HEK293 (cell line): ENCODE data around the gene POFUT2.
"Not testable (repeated sequence)": the region's sequence is repeated elsewhere in the genome, so short reads cannot be mapped to it uniquely, and the experiment has no call there.

Source experiments
- CTCF ChIA-PET: fragments of 350-600 bp; formaldehyde crosslinking; extraction: SDS; loops from one replicate; lab custom pipeline; 2021; ENCODE audit warnings: antibody characterized with exemption; lab: Yijun Ruan, JAX
- POLR2A ChIA-PET: fragments of 300-600 bp; formaldehyde crosslinking; extraction: SDS; loops from one replicate; lab custom pipeline; 2020; ENCODE audit warnings: antibody characterized with exemption, inconsistent platforms; lab: Yijun Ruan, JAX
- H3K27ac ChIP-seq: fragments of 200-500 bp; sonication (Bioruptor generic); 2 replicates; pipeline ENCODE4 v1.5.1; 2014; ENCODE audit warnings: low read depth, low read length, control low read depth, inconsistent platforms; ENCODE audit errors: extremely low read depth
- H3K36me3 ChIP-seq, 2 experiments: fragments of 200-500 bp in 1 of 2; sonication (Bioruptor generic) in 1 of 2; 1 replicate in 1 of 2; 2 replicates in 1 of 2; pipeline ENCODE4 v1.5.1; 2014 to 2017; ENCODE audit warnings: inconsistent platforms in 2 of 2, low read length in 2 of 2; ENCODE audit not compliant: control insufficient read depth in 2 of 2, insufficient read depth in 1 of 2
- H3K4me1 ChIP-seq: fragments of 200-500 bp; sonication (Bioruptor generic); 2 replicates; pipeline ENCODE4 v1.5.1; 2014; ENCODE audit warnings: mild to moderate bottlenecking, low read length, inconsistent platforms; ENCODE audit not compliant: control insufficient read depth, insufficient read depth
- H3K4me3 ChIP-seq: 2 replicates; pipeline ENCODE4 v1.5.1; 2011; ENCODE audit warnings: low read depth, mild to moderate bottlenecking, control low read depth, low read length, moderate library complexity
- H3K9me3 ChIP-seq: fragments of 200-500 bp; sonication (Bioruptor generic); 2 replicates; pipeline ENCODE4 v1.5.1; 2014; ENCODE audit warnings: low read depth, low read length, inconsistent platforms; ENCODE audit not compliant: control insufficient read depth, insufficient read depth
- ELK4 ChIP-seq: IDR thresholded peaks from 2 replicates; pipeline ENCODE4 v1.6.1; 2011; ENCODE audit warnings: mild to moderate bottlenecking, low read depth, low read length, borderline replicate concordance
- GLI4 ChIP-seq: fragments of 450-650 bp; formaldehyde crosslinking; IDR thresholded peaks from 2 replicates; pipeline ENCODE4 v1.5.1; 2016; ENCODE audit warnings: missing biosample characterization, missing genetic modification characterization
- HIC1 ChIP-seq: fragments of 450-650 bp; formaldehyde crosslinking; IDR thresholded peaks from 2 replicates; pipeline ENCODE4 v1.5.1; 2016; ENCODE audit warnings: missing biosample characterization, missing genetic modification characterization
- KLF17 ChIP-seq: fragments of 450-650 bp; formaldehyde crosslinking; IDR thresholded peaks from 2 replicates; pipeline ENCODE4 v1.5.1; 2016; ENCODE audit warnings: missing biosample characterization, missing genetic modification characterization
- PATZ1 ChIP-seq: fragments of 450-650 bp; formaldehyde crosslinking; IDR thresholded peaks from 2 replicates; pipeline ENCODE4 v1.5.1; 2016; ENCODE audit warnings: missing biosample characterization, missing genetic modification characterization
- PRDM10 ChIP-seq: fragments of 450-650 bp; formaldehyde crosslinking; IDR thresholded peaks from 2 replicates; pipeline ENCODE4 v1.5.1; 2016; ENCODE audit warnings: missing biosample characterization, missing genetic modification characterization
- SETDB1 ChIP-seq: IDR thresholded peaks from one replicate; pipeline ENCODE4 v1.6.1; 2017; ENCODE audit warnings: mild to moderate bottlenecking, low read length, moderate library complexity, mixed read lengths; ENCODE audit not compliant: insufficient read length
- ZNF112 ChIP-seq: fragments of 450-650 bp; formaldehyde crosslinking; IDR thresholded peaks from 2 replicates; pipeline ENCODE4 v1.5.0; 2017; ENCODE audit warnings: missing biosample characterization, missing genetic modification characterization
- ZNF146 ChIP-seq: fragments of 450-650 bp; formaldehyde crosslinking; IDR thresholded peaks from 2 replicates; pipeline ENCODE4 v1.5.1; 2016; ENCODE audit warnings: missing biosample characterization, missing genetic modification characterization
- ZNF214 ChIP-seq: fragments of 450-650 bp; formaldehyde crosslinking; IDR thresholded peaks from 2 replicates; pipeline ENCODE4 v1.5.1; 2017; ENCODE audit warnings: missing biosample characterization, mild to moderate bottlenecking, missing genetic modification characterization, borderline replicate concordance
- ZNF324 ChIP-seq: fragments of 450-650 bp; formaldehyde crosslinking; IDR thresholded peaks from 2 replicates; pipeline ENCODE4 v1.5.1; 2016; ENCODE audit warnings: missing biosample characterization, missing genetic modification characterization
- ZNF529 ChIP-seq: fragments of 450-650 bp; formaldehyde crosslinking; IDR thresholded peaks from 2 replicates; pipeline ENCODE4 v1.5.1; 2017; ENCODE audit warnings: missing genetic modification characterization, missing biosample characterization; ENCODE audit not compliant: insufficient replicate concordance
- ZNF621 ChIP-seq: fragments of 450-650 bp; formaldehyde crosslinking; IDR thresholded peaks from 2 replicates; pipeline ENCODE4 v1.5.1; 2017; ENCODE audit warnings: missing biosample characterization, missing genetic modification characterization
- ZNF785 ChIP-seq: fragments of 450-650 bp; formaldehyde crosslinking; IDR thresholded peaks from 2 replicates; pipeline ENCODE4 v1.5.1; 2016; ENCODE audit warnings: missing biosample characterization, missing genetic modification characterization
- ZNF837 ChIP-seq: fragments of 450-650 bp; formaldehyde crosslinking; IDR thresholded peaks from 2 replicates; pipeline ENCODE4 v1.5.1; 2016; ENCODE audit warnings: missing biosample characterization, missing genetic modification characterization
- TF ChIP-seq, protein P1 (sequence below): fragments of 450-650 bp; formaldehyde crosslinking; IDR thresholded peaks from 2 replicates; pipeline ENCODE4 v1.5.1; 2016; ENCODE audit warnings: missing biosample characterization, missing genetic modification characterization

POFUT2 gene

DNA sequence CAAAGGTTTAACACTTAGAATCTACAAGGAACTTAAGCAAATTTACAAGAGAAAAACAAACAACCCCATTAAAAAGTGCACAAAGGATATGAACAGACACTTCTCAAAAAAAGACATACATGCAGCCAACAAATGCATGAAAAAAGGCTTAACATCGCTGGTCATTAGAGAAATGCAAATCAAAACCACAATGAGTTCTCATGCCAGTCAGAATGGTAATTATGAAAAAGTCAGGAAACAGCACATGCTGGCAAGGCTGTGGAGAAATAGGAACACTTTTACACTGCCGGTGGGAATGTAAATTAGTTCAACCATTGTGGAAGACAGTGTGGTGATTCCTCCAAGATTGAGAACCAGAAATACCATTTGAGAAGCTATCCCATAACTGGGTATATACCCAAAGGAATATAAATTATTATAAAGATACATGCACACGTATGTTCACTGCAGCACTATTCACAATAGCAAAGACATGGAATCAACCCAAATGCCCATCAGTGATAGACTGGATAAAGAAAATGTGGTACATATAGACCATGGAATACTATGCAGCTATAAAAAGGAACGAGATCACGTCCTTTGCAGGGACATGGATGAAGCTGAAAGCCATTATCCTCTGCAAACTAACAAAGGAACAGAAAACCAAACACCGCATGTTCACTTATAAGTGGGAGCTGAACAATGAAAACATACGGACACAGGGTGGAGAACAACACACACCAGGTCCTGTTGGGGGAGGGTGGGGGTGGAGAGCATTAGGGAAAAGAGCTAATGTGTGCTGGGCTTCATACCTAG lies 28.2 kb upstream of the POFUT2 start:
- H3K27ac ChIP-seq, H3K9me3 ChIP-seq, H3K4me3 ChIP-seq, H3K4me1 ChIP-seq, H3K36me3 ChIP-seq, POLR2A ChIA-PET: not testable (repeated sequence)
- TF ChIP-seq ZNF146, result peak; percentile 84
- CTCF ChIA-PET, result interaction anchor here (0.7 to 1.9 kb wide), 5 partner anchors 13 to 391 kb away, joined by 3 to 7 read pairs (median 4); no protein-coding TSS in a partner anchor

DNA sequence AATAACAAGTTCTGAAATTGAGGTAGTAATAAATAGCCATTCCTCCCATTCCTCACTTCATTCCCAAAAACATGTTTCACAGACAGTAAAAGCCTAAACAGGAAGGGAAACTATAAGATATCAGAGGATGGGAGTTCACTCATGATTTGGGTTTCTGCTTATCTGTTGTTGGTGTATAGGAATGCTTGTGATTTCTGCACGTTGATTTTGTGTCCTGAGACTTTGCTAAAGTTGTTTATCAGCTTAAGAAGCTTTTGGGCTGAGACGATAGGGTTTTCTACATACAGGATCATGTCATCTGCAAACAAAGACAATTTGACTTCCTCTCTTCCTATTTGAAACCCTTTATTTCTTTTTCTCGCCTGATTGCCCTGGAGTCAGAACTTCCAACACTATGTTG lies 26.0 kb upstream of the POFUT2 start:
- H3K36me3 ChIP-seq, result peaks cover 0 to 2% of the 10 kb centered on the region in 2 experiments; a peak in 1 of 3 replicates
- H3K4me1 ChIP-seq, result no peaks in the 10 kb centered on the region
- TF ChIP-seq ZNF324 (tag by site-specific recombination), result no peak
- TF ChIP-seq ZNF529 (tag by site-specific recombination), result no peak
- TF ChIP-seq, protein P1, sequence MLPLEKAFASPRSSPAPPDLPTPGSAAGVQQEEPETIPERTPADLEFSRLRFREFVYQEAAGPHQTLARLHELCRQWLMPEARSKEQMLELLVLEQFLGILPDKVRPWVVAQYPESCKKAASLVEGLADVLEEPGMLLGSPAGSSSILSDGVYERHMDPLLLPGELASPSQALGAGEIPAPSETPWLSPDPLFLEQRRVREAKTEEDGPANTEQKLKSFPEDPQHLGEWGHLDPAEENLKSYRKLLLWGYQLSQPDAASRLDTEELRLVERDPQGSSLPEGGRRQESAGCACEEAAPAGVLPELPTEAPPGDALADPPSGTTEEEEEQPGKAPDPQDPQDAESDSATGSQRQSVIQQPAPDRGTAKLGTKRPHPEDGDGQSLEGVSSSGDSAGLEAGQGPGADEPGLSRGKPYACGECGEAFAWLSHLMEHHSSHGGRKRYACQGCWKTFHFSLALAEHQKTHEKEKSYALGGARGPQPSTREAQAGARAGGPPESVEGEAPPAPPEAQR (tag by site-specific recombination), result no peak
- TF ChIP-seq SETDB1, result no peak
- TF ChIP-seq GLI4 (tag by site-specific recombination), result no peak
- TF ChIP-seq ZNF837, result no peak
- no peak for TF ChIP-seq ZNF214 (tag by site-specific recombination)
- no peak for TF ChIP-seq ELK4
- no peak for TF ChIP-seq ZNF112 (tag by site-specific recombination)
- TF ChIP-seq ZNF621 (tag by site-specific recombination), result no peak
- no peak for TF ChIP-seq KLF17 (tag by site-specific recombination)
- no peak for TF ChIP-seq PRDM10 (tag by site-specific recombination)
- TF ChIP-seq PATZ1 (tag by site-specific recombination), result no peak
- TF ChIP-seq HIC1 (tag by site-specific recombination), result no peak
- no peak for TF ChIP-seq ZNF785
- TF ChIP-seq, all 188 proteins: peak for 0
- POLR2A ChIA-PET, result no interaction called here
- CTCF ChIA-PET, result interaction anchor here (0.7 to 1.4 kb wide), 2 partner anchors 10 to 44 kb away, joined by 3 to 4 read pairs; no protein-coding TSS in a partner anchor
- no peaks in the 10 kb centered on the region for H3K9me3 ChIP-seq
- no peak overlapping the region for H3K4me3 ChIP-seq
- H3K27ac ChIP-seq, result no peak overlapping the region
